K562 (cell line): Measurements from ENCODE around the gene CCDC85A. TPM values are rescaled to one million over a fixed set of nuclear protein-coding genes. Genes with fewer than 3 reads are reported as not detected.

Source experiments
- ATAC-seq: fragments of 200-7000 bp; cut with Tn5 transposase; 3 replicates; pipeline ENCODE4 v1.9.1; 2020; ENCODE audit warnings: moderate library complexity
- Bru-seq: library from RNA; stranded (reverse); fragments of 400-500 nt; gene quantifications from one replicate; lab custom pipeline; 2021; lab: Mats Ljungman, UMichigan
- BruChase-seq, 2 experiments: library from RNA; stranded (reverse); fragments of 400-500 nt; gene quantifications; one replicate each; lab custom pipeline; 2021; lab: Mats Ljungman, UMichigan
- BruUV-seq: library from RNA; stranded (reverse); fragments of 400-500 nt; replicated peaks from 2 replicates; lab custom pipeline; 2021; lab: Mats Ljungman, UMichigan
- CTCF ChIA-PET: fragments of 300-600 bp; formaldehyde crosslinking; extraction: SDS; loops from one replicate; lab custom pipeline; 2021; ENCODE audit warnings: low intra/inter-chr PET ratio; lab: Yijun Ruan, JAX
- POLR2A ChIA-PET: fragments of 300-600, 350-650 bp; sonication (Branson Sonifier 250); formaldehyde crosslinking; extraction: SDS; loops from one replicate; lab custom pipeline; 2021; ENCODE audit warnings: antibody characterized with exemption, inconsistent platforms; lab: Yijun Ruan, JAX
- DNase-seq, 4 experiments: peaks; one replicate each; pipeline versions ENCODE4 v3.0.0 to v3.0.0-alpha.2; 2011 to 2018; ENCODE audit warnings: low spot score in 3 of 4, mixed read lengths in 3 of 4; ENCODE audit errors: extremely low read depth in 1 of 4
- FAIRE-seq: peaks from 2 replicates; lab custom pipeline; 2011; peaks lifted over from hg19 to GRCh38; lab: Jason Lieb, UNC
- H2AFZ ChIP-seq: 2 replicates; pipeline ENCODE4 v1.6.0; 2011; ENCODE audit warnings: low read depth, low read length, control low read depth, inconsistent platforms
- H3K27ac ChIP-seq: fragments of 200-600 bp; 3 replicates; pipeline ENCODE4 v1.8.0; 2011; ENCODE audit warnings: low read depth, mild to moderate bottlenecking, control low read depth, inconsistent platforms, low read length, moderate library complexity, mixed read lengths; ENCODE audit errors: extremely low read depth
- H3K27me3 ChIP-seq, 2 experiments: fragments of 300-600 bp in 1 of 2; 2 replicates in 1 of 2; 3 replicates in 1 of 2; pipeline versions ENCODE4 v1.6.0 to v1.8.0; 2011; ENCODE audit warnings: inconsistent platforms in 2 of 2, low read length in 2 of 2, mild to moderate bottlenecking in 1 of 2, mixed read lengths in 1 of 2, moderate library complexity in 1 of 2; ENCODE audit not compliant: control insufficient read depth in 2 of 2, insufficient read depth in 2 of 2
- H3K36me3 ChIP-seq: fragments of 300-600 bp; 3 replicates; pipeline ENCODE4 v1.8.0; 2011; ENCODE audit warnings: mild to moderate bottlenecking, low read length, inconsistent platforms; ENCODE audit not compliant: control insufficient read depth, insufficient read depth
- H3K4me1 ChIP-seq, 2 experiments: fragments of 200-600 bp in 1 of 2; replicated peaks in 1 of 2; 2 replicates in 1 of 2; 3 replicates in 1 of 2; pipeline versions ENCODE4 v1.5.1 to v1.8.0; 2011; ENCODE audit warnings: inconsistent platforms in 2 of 2, low read length in 2 of 2, mild to moderate bottlenecking in 1 of 2, mixed read lengths in 1 of 2, moderate library complexity in 1 of 2; ENCODE audit not compliant: control insufficient read depth in 2 of 2, insufficient read depth in 2 of 2
- H3K4me2 ChIP-seq: 2 replicates; pipeline ENCODE4 v1.6.1; 2011; ENCODE audit warnings: low read length, control low read depth, inconsistent platforms, mixed read lengths; ENCODE audit not compliant: insufficient read depth
- H3K4me3 ChIP-seq: fragments of 200-600 bp; sonication (generic), shearing (Covaris generic); 2 replicates; pipeline ENCODE4 v1.5.1; 2016; ENCODE audit warnings: control low read depth, inconsistent platforms
- H3K79me2 ChIP-seq: fragments of 200-600 bp; 3 replicates; pipeline ENCODE4 v1.8.0; 2011; ENCODE audit warnings: low read length, inconsistent platforms; ENCODE audit not compliant: control insufficient read depth, insufficient read depth
- H3K9ac ChIP-seq, 2 experiments: 2 replicates each; pipeline versions ENCODE4 v1.6.0 to v1.6.1; 2011; ENCODE audit warnings: low read depth in 2 of 2, low read length in 2 of 2, control low read depth in 1 of 2, inconsistent platforms in 1 of 2, mild to moderate bottlenecking in 1 of 2, mixed read lengths in 1 of 2; ENCODE audit not compliant: insufficient read depth in 1 of 2
- H3K9me1 ChIP-seq: one replicate; pipeline ENCODE4 v1.6.0; 2011; ENCODE audit warnings: inconsistent platforms, mild to moderate bottlenecking, low read length, moderate library complexity; ENCODE audit not compliant: control insufficient read depth, insufficient read depth
- H3K9me3 ChIP-seq: replicated peaks from 2 replicates; pipeline ENCODE4 v1.5.1; 2011; ENCODE audit warnings: low read depth, low read length, inconsistent platforms; ENCODE audit not compliant: control insufficient read depth, insufficient read depth
- H4K20me1 ChIP-seq: replicated peaks from 2 replicates; pipeline ENCODE4 v1.6.1; 2011; ENCODE audit warnings: low read length, inconsistent platforms, mixed read lengths; ENCODE audit not compliant: control insufficient read depth, insufficient read depth
- CBFB ChIP-seq: sonication (generic); formaldehyde crosslinking; IDR thresholded peaks from 2 replicates; pipeline ENCODE4 v1.4.0; 2020; ENCODE audit warnings: mild to moderate bottlenecking, missing genetic modification reagents
- CC2D1A ChIP-seq: fragments of 450-650 bp; IDR thresholded peaks from 2 replicates; pipeline ENCODE4 v1.6.1; 2017; ENCODE audit warnings: mild to moderate bottlenecking
- E2F8 ChIP-seq: fragments of 450-650 bp; IDR thresholded peaks from 2 replicates; pipeline ENCODE4 v1.7.1; 2018; ENCODE audit warnings: mild to moderate bottlenecking, low read depth; ENCODE audit not compliant: partially characterized antibody
- MAX ChIP-seq: sonication (generic); formaldehyde crosslinking; IDR thresholded peaks from 2 replicates; pipeline ENCODE4 v1.9.0; 2022; ENCODE audit warnings: mild to moderate bottlenecking, missing genetic modification reagents
- NFATC3 ChIP-seq: fragments of 450-650 bp; IDR thresholded peaks from 2 replicates; pipeline ENCODE4 v1.6.1; 2017; ENCODE audit warnings: mild to moderate bottlenecking
- PPARD ChIP-seq: fragments of 250-450 bp; sonication (Bioruptor Pico); IDR thresholded peaks from 2 replicates; pipeline ENCODE4 v1.8.0; 2022; ENCODE audit warnings: inconsistent platforms, mild to moderate bottlenecking, moderate library complexity
- RFX5 ChIP-seq: IDR thresholded peaks from 2 replicates; pipeline ENCODE4 v1.6.1; 2011; ENCODE audit warnings: low read depth, mild to moderate bottlenecking, improper control_type of control experiment, low read length
- ZNF717 ChIP-seq: fragments of 250-450 bp; sonication (Bioruptor Pico); IDR thresholded peaks from 2 replicates; pipeline ENCODE4 v1.5.0; 2021
- ZNF75A ChIP-seq: fragments of 450-650 bp; formaldehyde crosslinking; IDR thresholded peaks from 2 replicates; pipeline ENCODE4 v1.4.0; 2020; ENCODE audit warnings: mild to moderate bottlenecking
- WGBS: fragments of 100-300 bp; shearing (Covaris generic); methylation state at CpG from one replicate; pipeline ENCODE4 v1.1.6; 2016; ENCODE audit warnings: low coverage, mixed read lengths; ENCODE audit not compliant: insufficient coverage; ENCODE audit errors: missing lambda C conversion rate; 5-methylcytosine and 5-hydroxymethylcytosine counted together
- in situ Hi-C: fragments of 300-500 bp; cut with MboI; formaldehyde crosslinking; loops from 4 replicates; pipeline ENCODE4 v1.15.0; 2018; ENCODE audit warnings: inconsistent platforms, mixed read lengths
- intact Hi-C: fragments of 100-400 bp; cut with micrococcal nuclease; formaldehyde crosslinking; loops from 2 replicates; pipeline ENCODE4 v1.14.2; 2022
- long read RNA-seq, 3 experiments: library from polyadenylated mRNA in 2 of 3; library from RNA in 1 of 3; unstranded in 2 of 3; stranded (forward) in 1 of 3; transcript quantifications; one replicate each; pipeline ENCODE4 v2.0.0, GENCODE V29; 2019 to 2022
- polyA minus RNA-seq, 3 experiments: library from RNA; depleted of rRNA, polyadenylated mRNA; stranded (reverse); fragments of >200 nt; gene quantifications; 2 replicates each; pipeline ENCODE4 v1.2.3, GENCODE V29; 2011
- polyA plus RNA-seq, 8 experiments: library from polyadenylated mRNA; depleted of rRNA in 4 of 8; stranded (reverse) in 5 of 8; unstranded in 3 of 8; fragments of >200 nt; fragmentation: Nextera tagmentation in 2 of 8; fragmentation: Illumina TruSeq in 1 of 8; extraction: Ambion mirVana in 2 of 8; extraction: Trizol in 1 of 8; gene quantifications; 2 replicates each; pipeline versions ENCODE4 v1.2.1 to v1.2.3, GENCODE V29; 2011 to 2014; ENCODE audit warnings: inconsistent platforms in 1 of 8, missing spikeins in 1 of 8
- total RNA-seq, 7 experiments: library from RNA; depleted of rRNA in 6 of 7; stranded (reverse); fragments of >200 nt in 6 of 7; fragmentation: Illumina TruSeq in 2 of 7; extraction: Trizol in 2 of 7; gene quantifications; 2 replicates each; pipeline versions ENCODE4 v1.2.1 to v1.2.3, GENCODE V29; 2011 to 2021; ENCODE audit warnings: low replicate concordance in 1 of 7
- TF ChIP-seq, protein P1 (sequence below): fragments of 450-650 bp; IDR thresholded peaks from 2 replicates; pipeline ENCODE4 v1.6.1; 2018; ENCODE audit not compliant: partially characterized antibody

The CCDC85A gene
- total RNA-seq (2011; cell fraction: chromatin; rRNA removed; ENCODE audit: low replicate concordance) = not detected in 2 replicates
- total RNA-seq (2011; cell fraction: nucleolus; rRNA removed) = not detected in 2 replicates
- 0.22 TPM in 1 of 2 replicates, not detected in the other for total RNA-seq (2011; cell fraction: nucleoplasm; rRNA removed)
- total RNA-seq (2014; rRNA removed) = 0.04 and 0.14 TPM in 2 replicates
- not detected in 2 replicates for total RNA-seq (2014; rRNA removed; fragmentation: Illumina TruSeq; extraction: Trizol)
- 0.07 TPM in 1 of 2 replicates, not detected in the other for total RNA-seq (2015; rRNA removed; fragmentation: Illumina TruSeq; extraction: Trizol)
- 0.09 and 0.13 TPM in 2 replicates for total RNA-seq (2021)
- not detected in 2 replicates for polyA plus RNA-seq (2011; rRNA removed)
- not detected in 2 replicates for polyA plus RNA-seq (2011; cell fraction: cytosol; rRNA removed)
- not detected in 2 replicates for polyA plus RNA-seq (2011; cell fraction: nucleus; rRNA removed)
- 0.03 and 0.15 TPM in 2 replicates for polyA plus RNA-seq (2012)
- polyA plus RNA-seq (2014; fragmentation: Illumina TruSeq; extraction: Trizol) = not detected in 2 replicates
- not detected for polyA plus RNA-seq (2014; fragmentation: Nextera tagmentation; extraction: Ambion mirVana)
- polyA plus RNA-seq (2014; rRNA removed) = 0.03 TPM in 1 of 2 replicates, not detected in the other
- polyA minus RNA-seq (2011; rRNA and poly(A)+ RNA removed) = not detected in 2 replicates
- not detected in 2 replicates for polyA minus RNA-seq (2011; cell fraction: cytosol; rRNA and poly(A)+ RNA removed)
- not detected in 2 replicates for polyA minus RNA-seq (2011; cell fraction: nucleus; rRNA and poly(A)+ RNA removed)
- not detected for Bru-seq, nascent RNA
- BruChase-seq, experiment 1, labeled RNA remaining after a 2-hour chase = not detected
- percentile 35 among the genes with signal in this experiment for BruChase-seq, experiment 2, labeled RNA remaining after a 6-hour chase
- long read RNA-seq, experiment 1 = 0 reads
- long read RNA-seq, experiment 2 = 0 reads
- long read RNA-seq, experiment 3 = 0 reads

DNA sequence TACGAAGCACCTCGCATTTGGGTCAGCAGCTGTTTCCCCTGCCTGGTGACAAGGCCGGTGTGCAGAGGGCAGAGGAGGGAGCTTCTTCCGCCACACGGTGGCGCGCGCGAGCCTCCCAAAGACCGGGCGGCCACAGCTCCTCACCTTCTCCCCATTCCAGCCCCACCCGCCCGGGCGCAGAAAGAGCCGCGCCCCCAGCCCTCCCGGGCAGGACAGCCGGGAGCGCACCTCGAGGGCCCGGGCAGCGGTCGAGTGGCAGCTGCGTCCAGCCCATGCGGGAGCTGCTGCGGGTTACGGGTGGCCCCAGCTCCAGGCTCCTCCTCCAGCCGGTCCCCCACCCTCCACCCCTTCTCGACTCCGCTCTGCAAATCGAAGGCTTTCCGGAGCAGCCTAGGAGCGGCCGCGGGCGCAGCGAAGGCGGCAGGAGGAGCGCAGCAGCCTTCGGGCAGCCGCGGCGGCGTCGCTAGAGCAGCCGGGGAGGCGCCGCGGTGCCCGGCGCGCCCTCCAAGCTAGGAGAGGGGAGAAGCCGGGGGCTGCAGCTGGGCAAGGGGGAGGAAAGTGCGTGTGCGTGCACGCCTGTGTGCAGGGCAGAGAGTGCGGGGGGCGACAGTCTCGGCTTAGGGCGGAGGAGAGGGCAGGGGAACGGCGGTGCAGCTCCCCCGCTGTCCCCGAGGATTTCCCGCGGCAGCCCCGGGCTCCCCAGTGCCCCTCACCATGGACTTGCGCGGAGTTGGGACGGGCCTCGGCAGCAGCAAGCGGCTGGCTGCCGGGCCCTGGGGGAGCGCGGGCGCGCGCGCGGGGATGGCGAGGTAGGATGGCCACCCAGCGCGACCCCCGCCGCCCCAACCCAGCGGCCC lies at the start of gene CCDC85A:
CCDC85A (plus strand) TSS at position 348 of the 857 bp plus-strand sequence. CDS start 635 bp downstream, outside the sequence.
- H3K4me1 ChIP-seq = peaks cover 0 to 14% of the 10 kb centered on the region in 2 experiments; a peak in 3 of 5 replicates
- CTCF ChIA-PET = no interaction called here
- no peaks in the 10 kb centered on the region for H4K20me1 ChIP-seq
- peak within 1 kb of the TSS; percentile 56 for H3K4me2 ChIP-seq
- ATAC-seq (peak; percentile 99), FAIRE-seq (peak; percentile 74), DNase-seq (peak; percentile 85 to 90 (median 88))
- H3K79me2 ChIP-seq = no peaks in the 10 kb centered on the region
- intact Hi-C loops (loop anchor here (1.0 to 5.0 kb wide), 3 partner anchors 565 to 1333 kb away; no protein-coding TSS in a partner anchor), in situ Hi-C loops (loop anchor here (25.0 kb wide), 1 partner anchor 553 kb away; no protein-coding TSS in a partner anchor)
- WGBS = 6% methylated on average over 41 of the region's 86 CpGs
- no peaks in the 10 kb centered on the region for H3K36me3 ChIP-seq
- BruUV-seq = no TSS peak
- peak within 1 kb of the TSS in 1 of 2 experiments; percentile 77; a peak in 2 of 4 replicates for H3K9ac ChIP-seq
- peaks cover 11 to 20% of the 10 kb centered on the region in 2 experiments; a peak in 3 of 5 replicates for H3K27me3 ChIP-seq
- peak within 1 kb of the TSS; percentile 41 for H3K4me3 ChIP-seq
- POLR2A ChIA-PET = interaction anchor here (1.1 kb wide), 1 partner anchor 13 kb away, joined by 4 read pairs; no protein-coding TSS in a partner anchor
- no peaks in the 10 kb centered on the region for H3K9me3 ChIP-seq
- no peak within 1 kb of the TSS for H3K27ac ChIP-seq
- H3K9me1 ChIP-seq = no peaks in the 10 kb centered on the region
- 0 out of 2 replicates have a peak within 1 kb of the TSS, but pooled peaks have one; percentile 60 for H2AFZ ChIP-seq
- TF ChIP-seq RFX5 (no peak), ZNF75A (CRISPR knock-in tag) (no peak), E2F8 (peak; percentile 44), MAX (CRISPR knock-in tag) (no peak), NFATC3 (no peak), PPARD (CRISPR knock-in tag) (no peak), CC2D1A (no peak), ZNF717 (CRISPR knock-in tag) (no peak), CBFB (no peak)
- TF ChIP-seq, protein P1, sequence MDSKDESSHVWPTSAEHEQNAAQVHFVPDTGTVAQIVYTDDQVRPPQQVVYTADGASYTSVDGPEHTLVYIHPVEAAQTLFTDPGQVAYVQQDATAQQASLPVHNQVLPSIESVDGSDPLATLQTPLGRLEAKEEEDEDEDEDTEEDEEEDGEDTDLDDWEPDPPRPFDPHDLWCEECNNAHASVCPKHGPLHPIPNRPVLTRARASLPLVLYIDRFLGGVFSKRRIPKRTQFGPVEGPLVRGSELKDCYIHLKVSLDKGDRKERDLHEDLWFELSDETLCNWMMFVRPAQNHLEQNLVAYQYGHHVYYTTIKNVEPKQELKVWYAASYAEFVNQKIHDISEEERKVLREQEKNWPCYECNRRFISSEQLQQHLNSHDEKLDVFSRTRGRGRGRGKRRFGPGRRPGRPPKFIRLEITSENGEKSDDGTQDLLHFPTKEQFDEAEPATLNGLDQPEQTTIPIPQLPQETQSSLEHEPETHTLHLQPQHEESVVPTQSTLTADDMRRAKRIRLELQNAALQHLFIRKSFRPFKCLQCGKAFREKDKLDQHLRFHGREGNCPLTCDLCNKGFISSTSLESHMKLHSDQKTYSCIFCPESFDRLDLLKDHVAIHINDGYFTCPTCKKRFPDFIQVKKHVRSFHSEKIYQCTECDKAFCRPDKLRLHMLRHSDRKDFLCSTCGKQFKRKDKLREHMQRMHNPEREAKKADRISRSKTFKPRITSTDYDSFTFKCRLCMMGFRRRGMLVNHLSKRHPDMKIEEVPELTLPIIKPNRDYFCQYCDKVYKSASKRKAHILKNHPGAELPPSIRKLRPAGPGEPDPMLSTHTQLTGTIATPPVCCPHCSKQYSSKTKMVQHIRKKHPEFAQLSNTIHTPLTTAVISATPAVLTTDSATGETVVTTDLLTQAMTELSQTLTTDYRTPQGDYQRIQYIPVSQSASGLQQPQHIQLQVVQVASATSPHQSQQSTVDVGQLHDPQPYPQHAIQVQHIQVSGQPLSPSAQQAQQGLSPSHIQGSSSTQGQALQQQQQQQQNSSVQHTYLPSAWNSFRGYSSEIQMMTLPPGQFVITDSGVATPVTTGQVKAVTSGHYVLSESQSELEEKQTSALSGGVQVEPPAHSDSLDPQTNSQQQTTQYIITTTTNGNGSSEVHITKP = no peak
